GM12874 (cell line): ENCODE data around the gene KRTAP4-12.

Experiments
- CTCF ChIP-seq: IDR thresholded peaks from 2 replicates; pipeline ENCODE4 v1.5.1; 2011; ENCODE audit warnings: low read depth, mild to moderate bottlenecking, control low read depth, low read length, moderate library complexity; ENCODE audit not compliant: insufficient read depth

Gene KRTAP4-12

GRCh38 chr17:41073676-41074075 lies 50.3 kb downstream of the KRTAP4-12 start:
- no peak for TF ChIP-seq CTCF
